ENCODE data around the gene SLC22A15.

DNA sequence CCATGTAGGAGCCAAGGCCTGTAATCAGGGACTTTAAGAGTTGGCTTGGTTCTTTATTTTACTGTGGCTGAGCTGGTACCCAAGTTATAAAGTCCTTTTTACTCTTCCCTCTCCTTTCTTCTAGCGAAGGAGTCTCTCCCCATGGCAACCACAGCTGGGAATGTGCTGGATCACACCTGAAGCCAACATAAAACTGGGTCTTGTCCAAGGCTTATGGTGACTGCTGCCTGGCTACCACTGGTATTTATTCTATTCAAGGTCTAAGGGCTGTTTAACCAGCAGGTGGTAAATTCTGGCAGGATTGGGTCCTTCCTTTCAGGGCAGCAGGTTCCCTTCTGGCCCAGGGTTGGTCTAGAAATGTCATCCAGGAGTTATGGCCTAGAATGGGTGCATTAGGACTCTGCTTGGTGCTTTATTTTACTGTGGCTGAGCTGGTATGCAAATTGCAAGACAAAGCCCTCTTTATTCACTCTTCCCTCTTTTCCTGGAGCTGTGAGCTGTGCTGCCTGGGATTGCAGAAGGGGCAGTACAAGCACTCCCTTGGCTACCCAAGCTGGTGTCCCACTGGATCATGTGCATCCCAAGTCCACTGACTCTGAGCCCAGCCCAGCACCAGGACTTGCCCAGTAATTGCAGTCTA is 26.6 kb downstream of the SLC22A15 start:
- TF ChIP-seq, protein P1, sequence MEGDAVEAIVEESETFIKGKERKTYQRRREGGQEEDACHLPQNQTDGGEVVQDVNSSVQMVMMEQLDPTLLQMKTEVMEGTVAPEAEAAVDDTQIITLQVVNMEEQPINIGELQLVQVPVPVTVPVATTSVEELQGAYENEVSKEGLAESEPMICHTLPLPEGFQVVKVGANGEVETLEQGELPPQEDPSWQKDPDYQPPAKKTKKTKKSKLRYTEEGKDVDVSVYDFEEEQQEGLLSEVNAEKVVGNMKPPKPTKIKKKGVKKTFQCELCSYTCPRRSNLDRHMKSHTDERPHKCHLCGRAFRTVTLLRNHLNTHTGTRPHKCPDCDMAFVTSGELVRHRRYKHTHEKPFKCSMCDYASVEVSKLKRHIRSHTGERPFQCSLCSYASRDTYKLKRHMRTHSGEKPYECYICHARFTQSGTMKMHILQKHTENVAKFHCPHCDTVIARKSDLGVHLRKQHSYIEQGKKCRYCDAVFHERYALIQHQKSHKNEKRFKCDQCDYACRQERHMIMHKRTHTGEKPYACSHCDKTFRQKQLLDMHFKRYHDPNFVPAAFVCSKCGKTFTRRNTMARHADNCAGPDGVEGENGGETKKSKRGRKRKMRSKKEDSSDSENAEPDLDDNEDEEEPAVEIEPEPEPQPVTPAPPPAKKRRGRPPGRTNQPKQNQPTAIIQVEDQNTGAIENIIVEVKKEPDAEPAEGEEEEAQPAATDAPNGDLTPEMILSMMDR (optimal IDR thresholded peaks at IDR 0.05 in 1 of 3, IDR thresholded peaks at IDR 0.05 in 1 of 3, conservative IDR thresholded peaks at IDR 0.05 in 1 of 3; ENCODE audit: extremely low read depth in 1 of 3, insufficient read depth in 2 of 3, low read length in 3 of 3), result no peak
- no peak for TF ChIP-seq EZH2 (IDR thresholded peaks at IDR 0.05; ENCODE audit: low read length)

All from keratinocyte (primary cell).